Spinal cord (tissue), 10 donors: ENCODE measurements around the gene DENND2A. TPM values are rescaled to one million over a fixed set of nuclear protein-coding genes. Genes with fewer than 3 reads are reported as not detected.
"Not testable (repeated sequence)": the region's sequence is repeated elsewhere in the genome, so short reads cannot be mapped to it uniquely, and the experiment has no call there.

Experiments
- DNase-seq, 6 donors: peaks; one replicate each; pipeline versions ENCODE4 v3.0.0 to v3.0.0-alpha.2; 2013 to 2015; ENCODE audit warnings: low spot score in 6 of 6, low read depth in 4 of 6
- H3K27ac ChIP-seq: one replicate; pipeline ENCODE4 v1.5.1; 2013; ENCODE audit warnings: low read depth, low read length, control low read depth
- H3K27me3 ChIP-seq: one replicate; pipeline ENCODE4 v1.6.1; 2013; ENCODE audit warnings: low read length; ENCODE audit not compliant: control insufficient read depth, insufficient read depth
- H3K36me3 ChIP-seq: one replicate; pipeline ENCODE4 v1.6.1; 2013; ENCODE audit warnings: low read length; ENCODE audit not compliant: control insufficient read depth, insufficient read depth
- H3K4me1 ChIP-seq: one replicate; pipeline ENCODE4 v1.6.1; 2013; ENCODE audit warnings: low read length; ENCODE audit not compliant: control insufficient read depth, insufficient read depth
- H3K4me3 ChIP-seq: one replicate; pipeline ENCODE4 v1.5.1; 2013; ENCODE audit warnings: low read depth, low read length, control low read depth
- H3K9me3 ChIP-seq: one replicate; pipeline ENCODE4 v1.6.1; 2013; ENCODE audit warnings: low read length; ENCODE audit not compliant: control insufficient read depth, insufficient read depth
- WGBS: methylation state at CpG from one replicate; pipeline ENCODE4 v1.1.5; 2013; ENCODE audit warnings: missing lambda C conversion rate; ENCODE audit not compliant: insufficient coverage; 5-methylcytosine and 5-hydroxymethylcytosine counted together
- polyA plus RNA-seq, 2 donors: library from polyadenylated mRNA; unstranded; fragments of 120-200 nt; gene quantifications; one replicate each; pipeline ENCODE4 v1.2.1, GENCODE V29; 2013; ENCODE audit not compliant: insufficient read length in 2 of 2
- total RNA-seq, 2 donors: library from RNA; depleted of rRNA in 1 of 2; stranded (reverse); fragments of 120-200 nt in 1 of 2; fragments of >200 nt in 1 of 2; gene quantifications; one replicate each; pipeline versions ENCODE4 v1.2.3 to v1.2.4, GENCODE V29; 2013 to 2014
- donor health status: healthy.

Gene DENND2A
- total and polyA plus RNA-seq, 4 donors: 23.7 to 51.9 (median 39.0) TPM

DNA sequence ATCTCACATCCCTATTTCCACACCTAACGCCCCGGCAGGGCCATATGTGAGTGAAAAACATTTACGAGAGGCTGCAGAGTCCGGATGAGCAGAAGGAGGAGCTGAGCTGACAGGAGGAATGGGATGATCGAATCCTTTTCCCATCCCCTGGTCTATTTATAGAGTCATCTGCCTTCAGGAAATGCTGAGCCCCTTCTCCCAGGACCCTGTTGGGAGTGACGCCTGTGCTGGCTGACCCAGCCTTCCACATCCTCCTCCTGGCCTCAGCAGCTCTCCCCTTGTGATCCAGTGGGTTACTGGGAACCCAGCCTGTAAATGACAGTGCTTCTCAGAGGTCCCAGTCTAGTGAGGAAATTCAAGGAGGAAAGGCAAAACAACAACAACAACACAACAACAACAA is 16.6 kb downstream of the DENND2A start:
- peaks cover 15% of the 10 kb centered on the region for H3K36me3 ChIP-seq
- peaks cover 20% of the 10 kb centered on the region for H3K4me1 ChIP-seq
- 83% methylated on average over 1 of the region's 6 CpGs for WGBS
- no peak overlapping the region for H3K4me3 ChIP-seq
- peak overlapping the region; percentile 82 for H3K27ac ChIP-seq
- H3K9me3 ChIP-seq: no peaks in the 10 kb centered on the region
- no peaks in the 10 kb centered on the region for H3K27me3 ChIP-seq
- DNase-seq: peak in 1 of 6 donors; percentile 24

DNA sequence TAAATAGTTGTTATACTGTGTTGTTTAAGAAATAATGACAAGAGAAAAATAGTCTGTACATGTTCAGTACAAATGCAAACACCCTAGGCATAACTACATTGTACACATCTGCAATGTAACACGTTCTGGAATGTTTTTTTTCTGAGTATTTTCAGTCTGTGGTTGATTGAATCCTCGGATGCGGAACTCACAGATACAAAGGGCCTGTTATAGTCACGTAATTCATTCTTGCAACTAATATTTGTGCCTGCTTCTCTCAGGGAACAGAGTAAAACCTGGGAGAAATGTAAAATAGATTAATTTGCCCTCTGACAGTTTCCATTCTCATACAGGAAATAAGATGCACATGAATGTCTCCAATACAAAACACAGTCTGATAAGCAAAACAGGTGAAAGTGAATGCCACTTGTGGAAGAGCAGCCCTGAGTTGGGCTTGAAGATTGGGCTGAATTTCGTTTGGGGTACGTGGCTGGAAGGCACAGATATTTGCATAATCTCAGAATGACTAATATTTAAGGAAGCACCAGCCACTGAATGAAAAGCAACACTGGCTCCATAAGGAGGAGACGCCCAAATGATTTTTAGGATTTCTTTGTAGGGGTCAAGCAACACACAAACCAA is 19.1 kb downstream of the DENND2A start:
- no peak for DNase-seq
- no peak overlapping the region for H3K4me3 ChIP-seq
- H3K9me3 ChIP-seq: no peaks in the 10 kb centered on the region
- H3K27me3 ChIP-seq: no peaks in the 10 kb centered on the region
- 100% methylated on average over 1 of the region's 7 CpGs for WGBS
- no peak overlapping the region for H3K27ac ChIP-seq
- H3K4me1 ChIP-seq: peaks cover 14% of the 10 kb centered on the region
- H3K36me3 ChIP-seq: peaks cover 15% of the 10 kb centered on the region

DNA sequence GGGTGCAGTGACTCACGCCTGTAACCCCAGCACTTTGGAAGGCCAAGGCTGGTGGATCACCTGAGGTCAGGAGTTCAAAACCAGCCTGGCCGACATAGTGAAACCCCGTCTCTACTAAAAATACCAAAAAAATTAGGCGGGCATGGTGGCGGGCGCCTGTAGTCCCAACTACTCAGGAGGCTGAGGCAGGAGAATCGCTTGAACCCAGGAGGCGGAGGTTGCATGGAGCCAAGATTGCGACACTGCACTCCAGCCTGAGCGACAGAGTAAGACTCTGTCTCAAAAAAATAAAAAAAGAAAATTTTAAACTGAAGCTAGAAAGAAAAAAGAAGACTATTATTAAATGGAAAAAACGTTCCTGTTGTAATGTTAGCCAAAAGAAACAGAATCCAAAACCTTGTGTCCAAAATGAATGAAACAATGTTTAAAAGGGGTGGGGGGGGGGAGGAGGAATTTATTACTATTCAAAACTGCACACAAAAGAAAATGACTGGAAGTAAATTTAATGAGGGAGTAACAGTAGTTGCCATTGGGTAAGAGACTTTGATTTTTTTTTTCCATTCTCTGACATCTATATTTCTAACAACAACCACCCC is 20.6 kb downstream of the DENND2A start:
- not testable (repeated sequence) for DNase-seq
- 100% methylated on average over 1 of the region's 11 CpGs for WGBS

DNA sequence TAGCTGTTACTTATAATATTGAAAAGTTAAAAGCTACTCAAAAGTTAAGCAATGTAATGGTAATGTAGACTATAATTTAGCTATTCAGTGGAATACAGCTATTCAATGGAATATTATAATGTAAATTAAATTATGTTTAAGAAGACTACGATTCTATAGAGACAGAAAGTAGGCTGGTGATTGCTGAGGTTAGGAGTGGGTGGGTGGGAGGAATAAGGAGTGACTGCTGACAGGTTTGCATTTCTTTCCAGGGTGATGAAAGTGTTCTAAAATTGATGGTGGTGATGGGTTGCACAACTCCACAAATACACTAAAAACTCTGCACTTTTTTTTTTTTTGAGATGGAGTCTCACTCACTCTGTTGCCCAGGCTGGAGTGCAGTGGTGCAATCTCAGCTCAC is 21.4 kb downstream of the DENND2A start:
- no peak overlapping the region for H3K27ac ChIP-seq
- no peak overlapping the region for H3K4me3 ChIP-seq
- no peak for DNase-seq
- no CpG with 5 or more reads among the region's 1 CpG for WGBS
- no peaks in the 10 kb centered on the region for H3K27me3 ChIP-seq
- H3K36me3 ChIP-seq: peaks cover 10% of the 10 kb centered on the region
- no peaks in the 10 kb centered on the region for H3K9me3 ChIP-seq
- H3K4me1 ChIP-seq: peaks cover 3% of the 10 kb centered on the region

More for the DNA sequence above, 20.6 kb downstream of the DENND2A start:
- H3K27me3 ChIP-seq, H3K4me3 ChIP-seq, H3K9me3 ChIP-seq, H3K4me1 ChIP-seq, H3K27ac ChIP-seq: not testable (repeated sequence)
- peaks cover 12% of the 10 kb centered on the region for H3K36me3 ChIP-seq

- WGBS: 100% methylated on average over 1 of the region's 5 CpGs
These were observed 22.3 kb downstream of the DENND2A start for GRCh38 chr7:140618306-140618705.

GRCh38 chr7:140617081-140617480 is 23.5 kb downstream of the DENND2A start:
- Histone ChIP-seq H3K4me3 (no peak overlapping the region), H3K36me3 (no peaks in the 10 kb centered on the region), H3K27ac (no peak overlapping the region), H3K9me3 (no peaks in the 10 kb centered on the region), H3K27me3 (no peaks in the 10 kb centered on the region), H3K4me1 (no peaks in the 10 kb centered on the region)
- DNase-seq: no peak
- 100% methylated on average over 7 of the region's 7 CpGs for WGBS

More at GRCh38 chr7:140618306-140618705, 22.3 kb downstream of the DENND2A start:
- H3K9me3 ChIP-seq: no peaks in the 10 kb centered on the region
- H3K27ac ChIP-seq: no peak overlapping the region
- H3K4me3 ChIP-seq: no peak overlapping the region
- H3K4me1 ChIP-seq: no peaks in the 10 kb centered on the region
- DNase-seq: no peak
- H3K36me3 ChIP-seq: peaks cover 5% of the 10 kb centered on the region
- H3K27me3 ChIP-seq: no peaks in the 10 kb centered on the region

- peaks cover under 1% of the 10 kb centered on the region for H3K4me1 ChIP-seq
- H3K27me3 ChIP-seq: no peaks in the 10 kb centered on the region
- H3K36me3 ChIP-seq: no peaks in the 10 kb centered on the region
- no peak overlapping the region for H3K27ac ChIP-seq
- H3K4me3 ChIP-seq: no peak overlapping the region
- WGBS: no CpG with 5 or more reads among the region's 4 CpGs
- no peak for DNase-seq
- H3K9me3 ChIP-seq: no peaks in the 10 kb centered on the region
These were observed 24.3 kb downstream of the DENND2A start for GRCh38 chr7:140616328-140616727.

- peaks cover 4% of the 10 kb centered on the region for H3K36me3 ChIP-seq
- no peaks in the 10 kb centered on the region for H3K9me3 ChIP-seq
- DNase-seq: no peak
- no peaks in the 10 kb centered on the region for H3K27me3 ChIP-seq
- no peak overlapping the region for H3K4me3 ChIP-seq
- H3K27ac ChIP-seq: no peak overlapping the region
- H3K4me1 ChIP-seq: peaks cover 28% of the 10 kb centered on the region
- 100% methylated on average over 5 of the region's 8 CpGs for WGBS
These were observed 29.0 kb downstream of the DENND2A start for GRCh38 chr7:140611641-140612040.

GRCh38 chr7:140610204-140611165 is 30.1 kb downstream of the DENND2A start:
- Histone ChIP-seq H3K4me1 (peaks cover 38% of the 10 kb centered on the region), H3K4me3 (no peak overlapping the region), H3K27me3 (no peaks in the 10 kb centered on the region), H3K9me3 (no peaks in the 10 kb centered on the region), H3K27ac (peak overlapping the region; percentile 47), H3K36me3 (peaks cover 7% of the 10 kb centered on the region)
- no peak for DNase-seq
- WGBS: 76% methylated on average over 4 of the region's 12 CpGs
